Measurements from ENCODE around the gene BOC. TPM values are rescaled to one million over a fixed set of nuclear protein-coding genes. Genes with fewer than 3 reads are reported as not detected.

BOC gene
- total and polyA plus RNA-seq, 8 donors, result 6.0 to 34.8 (median 27.4) TPM

- H3K4me3 ChIP-seq, result no peak overlapping the region
- H3K4me1 ChIP-seq, result no peaks in the 10 kb centered on the region
- no peaks in the 10 kb centered on the region for H3K36me3 ChIP-seq
- DNase-seq (no peak), ATAC-seq (no peak)
- intact Hi-C loops (cut with DNase I), result no loop called here
- no peak for TF ChIP-seq CTCF (IDR thresholded peaks at IDR 0.05)
- H3K9me3 ChIP-seq, result no peaks in the 10 kb centered on the region
- peaks cover 0 to 13% of the 10 kb centered on the region in 2 donors for H3K27me3 ChIP-seq
- no peak overlapping the region for H3K27ac ChIP-seq
Measured at GRCh38 chr3:113232342-113232741, 21.0 kb downstream of the BOC start.

- H3K36me3 ChIP-seq, result no peaks in the 10 kb centered on the region
- no peak overlapping the region for H3K4me3 ChIP-seq
- H3K4me1 ChIP-seq, result no peaks in the 10 kb centered on the region
- no peak for DNase-seq
- H3K27me3 ChIP-seq, result peaks cover 0 to 17% of the 10 kb centered on the region in 2 donors
- no peak overlapping the region for H3K27ac ChIP-seq
- no peak for ATAC-seq
- no peaks in the 10 kb centered on the region for H3K9me3 ChIP-seq
- intact Hi-C loops (cut with DNase I), result no loop called here
- no peak for TF ChIP-seq CTCF (IDR thresholded peaks at IDR 0.05)
Measured at GRCh38 chr3:113233497-113233896, 22.1 kb downstream of the BOC start.

GRCh38 chr3:113234028-113234427 lies 22.7 kb downstream of the BOC start:
- no peaks in the 10 kb centered on the region for H3K4me1 ChIP-seq
- DNase-seq, result no peak
- no peak overlapping the region for H3K27ac ChIP-seq
- H3K27me3 ChIP-seq, result peaks cover 0 to 14% of the 10 kb centered on the region in 2 donors
- no peak for TF ChIP-seq CTCF (IDR thresholded peaks at IDR 0.05)
- H3K36me3 ChIP-seq, result no peaks in the 10 kb centered on the region
- no peak for ATAC-seq
- intact Hi-C loops (cut with DNase I), result no loop called here
- H3K4me3 ChIP-seq, result no peak overlapping the region
- no peaks in the 10 kb centered on the region for H3K9me3 ChIP-seq

GRCh38 chr3:113234688-113235260 lies 23.4 kb downstream of the BOC start:
- no peaks in the 10 kb centered on the region for H3K4me1 ChIP-seq
- H3K27me3 ChIP-seq, result peaks cover 0 to 18% of the 10 kb centered on the region in 2 donors
- H3K9me3 ChIP-seq, result no peaks in the 10 kb centered on the region
- H3K27ac ChIP-seq, result no peak overlapping the region
- intact Hi-C loops (cut with DNase I), result no loop called here
- TF ChIP-seq CTCF (IDR thresholded peaks at IDR 0.05), result no peak
- DNase-seq (no peak), ATAC-seq (peak; percentile 86)
- H3K4me3 ChIP-seq, result no peak overlapping the region
- no peaks in the 10 kb centered on the region for H3K36me3 ChIP-seq

- H3K27ac ChIP-seq, result no peak overlapping the region
- DNase-seq, result no peak
- ATAC-seq, result no peak
- no peak for TF ChIP-seq CTCF (IDR thresholded peaks at IDR 0.05)
- no peaks in the 10 kb centered on the region for H3K36me3 ChIP-seq
- H3K27me3 ChIP-seq, result peaks cover 0 to 18% of the 10 kb centered on the region in 2 donors
- H3K9me3 ChIP-seq, result no peaks in the 10 kb centered on the region
- no peaks in the 10 kb centered on the region for H3K4me1 ChIP-seq
- H3K4me3 ChIP-seq, result no peak overlapping the region
- intact Hi-C loops (cut with DNase I), result no loop called here
Measured at GRCh38 chr3:113238503-113238902, 27.1 kb downstream of the BOC start.

Measured in left lung (tissue), 10 donors.